DMS 273 (cell line): ENCODE measurements around the gene ULK2.
A peak's percentile ranks its signal among the peaks of the same experiment; 100 is the strongest.

Source experiments
- DNase-seq: peaks from one replicate; lab custom pipeline; 2025; ENCODE audit not compliant: unreplicated experiment; lab: John Stamatoyannopoulos, UW

The ULK2 gene

GRCh38 chr17:19728084-19728495 lies 139.6 kb downstream of the ULK2 start:
- peak; percentile 81 for DNase-seq

GRCh38 chr17:19727501-19728078 lies 140.1 kb downstream of the ULK2 start:
- DNase-seq, result peak; percentile 34

- no peak for DNase-seq
Observed at GRCh38 chr17:19726631-19727376, 140.9 kb downstream of the ULK2 start.

GRCh38 chr17:19725486-19725885 lies 142.2 kb downstream of the ULK2 start:
- DNase-seq, result no peak

GRCh38 chr17:19724501-19725420 lies 143.0 kb downstream of the ULK2 start:
- DNase-seq, result no peak

GRCh38 chr17:19723964-19724363 lies 143.8 kb downstream of the ULK2 start:
- no peak for DNase-seq
